Measurements from ENCODE around the gene LHPP.

LHPP gene

DNA sequence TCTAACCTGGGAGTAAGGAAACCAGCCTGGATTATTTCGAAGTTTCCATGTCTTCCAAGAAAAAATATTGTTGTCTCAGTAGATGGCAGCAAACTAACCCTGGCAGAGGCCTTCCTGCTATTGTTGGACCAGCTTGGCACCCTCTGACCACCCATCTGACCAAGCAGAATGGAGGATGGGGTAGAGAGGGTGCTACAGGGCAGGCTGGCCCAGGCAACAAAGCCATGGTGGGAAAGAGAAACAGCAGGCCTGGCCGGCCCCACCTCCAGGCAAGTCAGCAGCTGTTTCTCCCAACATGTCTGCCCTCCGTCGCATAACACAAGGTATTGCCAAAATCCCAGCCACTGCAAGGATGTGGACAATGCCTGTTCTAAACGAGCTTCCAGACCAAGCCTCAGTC lies 187.6 kb downstream of the LHPP start:
- Histone ChIP-seq H3K9me2 (ENCODE audit: low read depth, low read length) (no peaks in the 10 kb centered on the region), H3F3A (ENCODE audit: insufficient read depth, low read length) (no peaks in the 10 kb centered on the region), H4K20me1 (ENCODE audit: insufficient read depth, low read length) (no peaks in the 10 kb centered on the region), H3K4me2 (ENCODE audit: low read length) (no peak overlapping the region), H3K27me3 (ENCODE audit: insufficient read depth, low read length) (no peaks in the 10 kb centered on the region), H3K9ac (ENCODE audit: low read length) (no peak overlapping the region), H2AFZ (ENCODE audit: low read length) (no peak overlapping the region), H3K36me3 (ENCODE audit: insufficient read depth, low read length) (peaks cover 29% of the 10 kb centered on the region; the same call in 1 of the 2 replicates), H3K9me3 (ENCODE audit: low read length) (no peaks in the 10 kb centered on the region), H3K4me1 (ENCODE audit: insufficient read depth, low read length, severe bottlenecking) (peaks cover 74% of the 10 kb centered on the region), H3K79me2 (ENCODE audit: insufficient read depth, low read length) (no peaks in the 10 kb centered on the region; the same call in 1 of the 2 replicates), H3K27ac (ENCODE audit: low read depth, low read length, poor library complexity, severe bottlenecking) (peak overlapping the region; percentile 45), H3K4me3 (ENCODE audit: low read depth, low read length, poor library complexity, severe bottlenecking) (no peak overlapping the region)
- TF ChIP-seq EZH2 (IDR thresholded peaks at IDR 0.05; ENCODE audit: borderline replicate concordance, low read length) (no peak), CTCF (IDR thresholded peaks at IDR 0.05; ENCODE audit: low read length) (no peak)

- no peak overlapping the region for H2AFZ ChIP-seq (ENCODE audit: low read length)
- H3K9me3 ChIP-seq (ENCODE audit: low read length), result no peaks in the 10 kb centered on the region
- H3K36me3 ChIP-seq (ENCODE audit: insufficient read depth, low read length), result peaks cover 30% of the 10 kb centered on the region; the same call in 1 of the 2 replicates
- no peaks in the 10 kb centered on the region for H4K20me1 ChIP-seq (ENCODE audit: insufficient read depth, low read length)
- H3K27ac ChIP-seq (ENCODE audit: low read depth, low read length, poor library complexity, severe bottlenecking), result no peak overlapping the region
- no peak overlapping the region for H3K4me3 ChIP-seq (ENCODE audit: low read depth, low read length, poor library complexity, severe bottlenecking)
- no peaks in the 10 kb centered on the region for H3K9me2 ChIP-seq (ENCODE audit: low read depth, low read length)
- H3K4me2 ChIP-seq (ENCODE audit: low read length), result no peak overlapping the region
- H3K79me2 ChIP-seq (ENCODE audit: insufficient read depth, low read length), result no peaks in the 10 kb centered on the region; the same call in 1 of the 2 replicates
- H3K27me3 ChIP-seq (ENCODE audit: insufficient read depth, low read length), result no peaks in the 10 kb centered on the region
- H3K9ac ChIP-seq (ENCODE audit: low read length), result no peak overlapping the region
- peaks cover 64% of the 10 kb centered on the region for H3K4me1 ChIP-seq (ENCODE audit: insufficient read depth, low read length, severe bottlenecking)
- H3F3A ChIP-seq (ENCODE audit: insufficient read depth, low read length), result no peaks in the 10 kb centered on the region
- no peak for TF ChIP-seq EZH2 (IDR thresholded peaks at IDR 0.05; ENCODE audit: borderline replicate concordance, low read length)
- no peak for TF ChIP-seq CTCF (IDR thresholded peaks at IDR 0.05; ENCODE audit: low read length)
Measured at GRCh38 chr10:124650263-124650662, 188.6 kb downstream of the LHPP start.

GRCh38 chr10:124650820-124651401 lies 189.3 kb downstream of the LHPP start:
- peaks cover 57% of the 10 kb centered on the region for H3K4me1 ChIP-seq (ENCODE audit: insufficient read depth, low read length, severe bottlenecking)
- TF ChIP-seq CTCF (IDR thresholded peaks at IDR 0.05; ENCODE audit: low read length), result no peak
- no peak for TF ChIP-seq EZH2 (IDR thresholded peaks at IDR 0.05; ENCODE audit: borderline replicate concordance, low read length)
- no peaks in the 10 kb centered on the region for H3F3A ChIP-seq (ENCODE audit: insufficient read depth, low read length)
- H3K9me2 ChIP-seq (ENCODE audit: low read depth, low read length), result no peaks in the 10 kb centered on the region
- H3K36me3 ChIP-seq (ENCODE audit: insufficient read depth, low read length), result peaks cover 33% of the 10 kb centered on the region; the same call in 1 of the 2 replicates
- H3K4me2 ChIP-seq (ENCODE audit: low read length), result no peak overlapping the region
- H3K9ac ChIP-seq (ENCODE audit: low read length), result no peak overlapping the region
- peak overlapping the region; percentile 42 for H3K27ac ChIP-seq (ENCODE audit: low read depth, low read length, poor library complexity, severe bottlenecking)
- no peaks in the 10 kb centered on the region; the same call in 1 of the 2 replicates for H3K79me2 ChIP-seq (ENCODE audit: insufficient read depth, low read length)
- no peaks in the 10 kb centered on the region for H3K27me3 ChIP-seq (ENCODE audit: insufficient read depth, low read length)
- H3K9me3 ChIP-seq (ENCODE audit: low read length), result no peaks in the 10 kb centered on the region
- H2AFZ ChIP-seq (ENCODE audit: low read length), result no peak overlapping the region
- H3K4me3 ChIP-seq (ENCODE audit: low read depth, low read length, poor library complexity, severe bottlenecking), result no peak overlapping the region
- no peaks in the 10 kb centered on the region for H4K20me1 ChIP-seq (ENCODE audit: insufficient read depth, low read length)
